ENCODE results near the gene POGK.

POGK gene

DNA sequence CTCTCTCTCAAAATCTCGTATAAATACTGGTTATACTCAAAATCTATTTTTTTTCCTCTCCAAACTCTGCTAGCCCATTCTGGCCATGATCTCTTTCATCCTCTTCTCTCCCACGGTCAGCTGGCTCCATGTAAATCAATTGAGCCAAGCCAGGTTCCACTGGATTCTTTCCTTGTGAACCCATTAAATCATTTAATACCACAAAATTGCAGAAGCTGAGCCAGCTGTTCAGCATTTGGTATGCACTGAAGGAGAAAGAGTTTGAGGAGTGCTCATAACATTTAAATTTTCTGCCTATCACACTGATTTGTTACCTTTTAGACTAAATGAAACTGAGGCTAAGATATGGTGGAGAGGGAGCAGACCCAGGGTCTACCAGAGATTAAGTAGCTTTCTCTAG is 65.9 kb downstream of the POGK start:
- DNase-seq, result no peak

- DNase-seq, result no peak
Measured at GRCh38 chr1:166905900-166906299, 66.6 kb downstream of the POGK start.
